Adrenal gland (tissue), 5 donors: ENCODE results near the gene KCNIP3.

Experiments used
- CTCF ChIP-seq, 6 experiments: fragments of 450-650 bp in 4 of 6; fragments of 200-600 bp in 2 of 6; sonication (generic) in 1 of 6; IDR thresholded peaks; 1 replicate in 5 of 6; 2 replicates in 1 of 6; pipeline versions ENCODE4 v1.5.1 to v1.8.0; 2016 to 2021; ENCODE audit warnings: antibody characterized with exemption in 6 of 6, mild to moderate bottlenecking in 2 of 6, moderate library complexity in 1 of 6
- POLR2A ChIP-seq, 2 donors: fragments of 450-650 bp; IDR thresholded peaks; one replicate each; pipeline ENCODE4 v1.6.1; 2017; ENCODE audit warnings: antibody characterized with exemption in 2 of 2, mild to moderate bottlenecking in 2 of 2, moderate library complexity in 1 of 2
- donor health status: DM: no; HTN: no; CAD: no.

- TF ChIP-seq CTCF (IDR thresholded peaks at IDR 0.05) (no peak), POLR2A (IDR thresholded peaks at IDR 0.05) (no peak)
Observed at GRCh38 chr2:95385570-95385984, 88.4 kb downstream of the KCNIP3 start.
